ENCODE data around the gene UTP11.

GRCh38 chr1:38003261-38004250 lies 9.0 kb upstream of the UTP11 start:
- TF ChIP-seq GATA2 (IDR thresholded peaks at IDR 0.05; ENCODE audit: low read depth, low read length) (no peak), GATA3 (IDR thresholded peaks at IDR 0.05; ENCODE audit: low read depth, low read length) (no peak)

Data from SH-SY5Y (cell line).